NCI-H128 (cell line): Measurements from ENCODE around the gene KRT6A.

Experiments
- DNase-seq: peaks from one replicate; lab custom pipeline; 2025; ENCODE audit not compliant: unreplicated experiment; lab: John Stamatoyannopoulos, UW

Gene KRT6A

DNA sequence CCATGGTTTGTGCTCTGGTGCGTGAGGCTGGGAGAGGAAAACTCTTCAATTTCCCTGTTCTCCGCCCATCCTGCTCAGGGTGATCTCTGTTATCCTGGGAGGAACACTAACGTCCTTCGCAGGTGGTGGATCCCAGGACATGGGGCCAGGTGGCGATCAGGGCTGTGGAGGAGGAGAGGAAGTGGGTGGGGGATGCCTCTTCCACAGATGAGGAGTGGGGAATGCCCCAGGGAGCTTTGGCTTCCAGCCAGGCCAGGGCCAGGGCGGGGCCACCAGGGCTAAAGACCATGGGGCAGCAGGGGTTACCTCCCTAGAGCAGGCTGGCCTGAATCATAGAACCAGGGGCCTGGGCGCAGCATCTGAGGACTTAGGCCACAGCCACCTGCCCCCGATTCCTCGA lies 55.5 kb downstream of the KRT6A start:
- DNase-seq = no peak
